ENCODE results near the gene TAS1R2.

GRCh38 chr1:18865176-18865575 lies 5.7 kb upstream of the TAS1R2 start:
- TF ChIP-seq CTCF (IDR thresholded peaks at IDR 0.05) (no peak), POLR2A (IDR thresholded peaks at IDR 0.05) (no peak)
